WTC11 (cell line): ENCODE data around the gene DAPK1. TPM values are rescaled to one million over a fixed set of nuclear protein-coding genes. Genes with fewer than 3 reads are reported as not detected.

Source experiments
- ATAC-seq: fragments of 200-7000 bp; cut with Tn5 transposase; 2 replicates; pipeline ENCODE4 v1.10.0; 2021; ENCODE audit warnings: mild to moderate bottlenecking, moderate library complexity
- CTCF ChIA-PET: fragments of 300-600 bp; sonication (Branson Sonifier 250); formaldehyde crosslinking; loops from one replicate; lab custom pipeline; 2021; ENCODE audit warnings: antibody characterized with exemption; lab: Charles Lee
- POLR2A ChIA-PET: fragments of 350-600 bp; sonication (Branson Sonifier 250); formaldehyde crosslinking; loops from one replicate; lab custom pipeline; 2021; ENCODE audit warnings: antibody characterized with exemption; lab: Charles Lee
- DNase-seq: peaks from one replicate; pipeline ENCODE4 v3.0.0; 2021; ENCODE audit warnings: low spot score
- H3K27ac Mint-ChIP-seq: 2 replicates; pipeline ENCODE4 v1.8.0; 2021; ENCODE audit warnings: mixed read lengths
- H3K27me3 Mint-ChIP-seq: 2 replicates; pipeline ENCODE4 v1.8.0; 2021; ENCODE audit warnings: low read depth, mild to moderate bottlenecking, moderate library complexity, mixed read lengths
- H3K36me3 Mint-ChIP-seq: 2 replicates; pipeline ENCODE4 v1.8.0; 2021; ENCODE audit warnings: mixed read lengths
- H3K4me1 Mint-ChIP-seq: 2 replicates; pipeline ENCODE4 v1.8.0; 2022; ENCODE audit warnings: mixed read lengths
- H3K4me3 Mint-ChIP-seq: 2 replicates; pipeline ENCODE4 v1.8.0; 2021; ENCODE audit warnings: mild to moderate bottlenecking, moderate library complexity, mixed read lengths
- H3K9me3 Mint-ChIP-seq: 2 replicates; pipeline ENCODE4 v1.8.0; 2021; ENCODE audit warnings: mixed read lengths
- ELF4 ChIP-seq: sonication (generic); formaldehyde crosslinking; IDR thresholded peaks from 2 replicates; pipeline ENCODE4 v1.8.1; 2022; ENCODE audit warnings: low read depth, mild to moderate bottlenecking, moderate library complexity, missing genetic modification reagents
- FOXK1 ChIP-seq: sonication (generic); formaldehyde crosslinking; IDR thresholded peaks from 2 replicates; pipeline ENCODE4 v1.8.0; 2022; ENCODE audit warnings: mild to moderate bottlenecking, moderate library complexity, missing genetic modification reagents
- HMGA2 ChIP-seq: fragments of 250-450 bp; sonication (Bioruptor Pico); IDR thresholded peaks from 2 replicates; pipeline ENCODE4 v1.4.0; 2021; ENCODE audit warnings: mild to moderate bottlenecking, moderate library complexity
- MXD4 ChIP-seq: fragments of 250-450 bp; sonication (Bioruptor Pico); IDR thresholded peaks from 2 replicates; pipeline ENCODE4 v1.8.0; 2021; ENCODE audit warnings: mild to moderate bottlenecking, moderate library complexity, borderline replicate concordance
- NFATC4 ChIP-seq: fragments of 250-450 bp; sonication (Bioruptor Pico); IDR thresholded peaks from 2 replicates; pipeline ENCODE4 v1.9.0; 2021; ENCODE audit warnings: mild to moderate bottlenecking
- TEAD4 ChIP-seq: sonication (generic); formaldehyde crosslinking; IDR thresholded peaks from 2 replicates; pipeline ENCODE4 v1.8.0; 2022; ENCODE audit warnings: mild to moderate bottlenecking, missing genetic modification reagents
- ZNF138 ChIP-seq: sonication (generic); formaldehyde crosslinking; conservative IDR thresholded peaks from 2 replicates; pipeline ENCODE4 v1.8.1; 2022; ENCODE audit warnings: mild to moderate bottlenecking, moderate library complexity, missing genetic modification reagents
- ZNF416 ChIP-seq: fragments of 250-450 bp; sonication (Bioruptor Pico); IDR thresholded peaks from 2 replicates; pipeline ENCODE4 v1.9.0; 2021; ENCODE audit warnings: mild to moderate bottlenecking, inconsistent platforms
- ZNF423 ChIP-seq: fragments of 250-450 bp; sonication (Bioruptor Pico); IDR thresholded peaks from 2 replicates; pipeline ENCODE4 v2.1.2; 2022; ENCODE audit warnings: mild to moderate bottlenecking, moderate library complexity
- ZNF671 ChIP-seq: fragments of 250-450 bp; sonication (Bioruptor Pico); IDR thresholded peaks from 2 replicates; pipeline ENCODE4 v1.8.0; 2021; ENCODE audit warnings: mild to moderate bottlenecking
- total RNA-seq: library from RNA; stranded (reverse); gene quantifications from 3 replicates; pipeline ENCODE4 v1.2.3, GENCODE V29; 2021
- TF ChIP-seq, protein P1 (sequence below): sonication (generic); formaldehyde crosslinking; IDR thresholded peaks from 2 replicates; pipeline ENCODE4 v1.8.0; 2023; ENCODE audit warnings: mild to moderate bottlenecking, missing genetic modification reagents
- TF ChIP-seq, protein P2 (sequence below): sonication (generic); formaldehyde crosslinking; IDR thresholded peaks from 2 replicates; pipeline ENCODE4 v1.8.1; 2023; ENCODE audit warnings: mild to moderate bottlenecking, missing genetic modification reagents, moderate library complexity
- TF ChIP-seq, protein P3 (sequence below): sonication (generic); formaldehyde crosslinking; IDR thresholded peaks from 2 replicates; pipeline ENCODE4 v1.8.1; 2022; ENCODE audit warnings: low read depth, missing genetic modification reagents, borderline replicate concordance
- TF ChIP-seq, protein P4 (sequence below): fragments of 250-450 bp; sonication (Bioruptor Pico); IDR thresholded peaks from 2 replicates; pipeline ENCODE4 v1.9.0; 2021; ENCODE audit warnings: mild to moderate bottlenecking, borderline replicate concordance
- TF ChIP-seq, protein P5 (sequence below): sonication (generic); formaldehyde crosslinking; IDR thresholded peaks from 2 replicates; pipeline ENCODE4 v1.8.0; 2023; ENCODE audit warnings: missing genetic modification reagents

DAPK1 gene
- total RNA-seq, 1 experiment from 2014 or later: 129 TPM

DNA sequence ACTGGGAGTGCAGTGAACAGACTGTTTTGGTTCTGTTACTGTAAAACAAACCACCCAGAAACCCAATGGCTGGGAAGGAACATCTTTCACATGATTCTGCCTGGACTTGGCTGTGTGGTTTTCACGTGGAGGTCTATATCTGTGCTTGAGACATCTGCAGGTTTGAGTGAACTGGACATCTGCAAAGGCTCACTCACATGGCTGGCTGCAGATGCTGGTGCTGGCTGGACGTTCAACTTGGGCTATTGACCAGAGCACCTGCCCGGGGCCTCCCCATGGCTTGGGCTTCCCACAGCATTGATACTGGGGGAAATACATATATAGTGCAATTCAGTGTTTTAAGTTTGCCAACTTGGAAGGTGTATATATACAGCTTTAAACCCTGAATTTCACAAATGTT lies 235.1 kb downstream of the DAPK1 start (continued):
- TF ChIP-seq ZNF416: no peak

DNA sequence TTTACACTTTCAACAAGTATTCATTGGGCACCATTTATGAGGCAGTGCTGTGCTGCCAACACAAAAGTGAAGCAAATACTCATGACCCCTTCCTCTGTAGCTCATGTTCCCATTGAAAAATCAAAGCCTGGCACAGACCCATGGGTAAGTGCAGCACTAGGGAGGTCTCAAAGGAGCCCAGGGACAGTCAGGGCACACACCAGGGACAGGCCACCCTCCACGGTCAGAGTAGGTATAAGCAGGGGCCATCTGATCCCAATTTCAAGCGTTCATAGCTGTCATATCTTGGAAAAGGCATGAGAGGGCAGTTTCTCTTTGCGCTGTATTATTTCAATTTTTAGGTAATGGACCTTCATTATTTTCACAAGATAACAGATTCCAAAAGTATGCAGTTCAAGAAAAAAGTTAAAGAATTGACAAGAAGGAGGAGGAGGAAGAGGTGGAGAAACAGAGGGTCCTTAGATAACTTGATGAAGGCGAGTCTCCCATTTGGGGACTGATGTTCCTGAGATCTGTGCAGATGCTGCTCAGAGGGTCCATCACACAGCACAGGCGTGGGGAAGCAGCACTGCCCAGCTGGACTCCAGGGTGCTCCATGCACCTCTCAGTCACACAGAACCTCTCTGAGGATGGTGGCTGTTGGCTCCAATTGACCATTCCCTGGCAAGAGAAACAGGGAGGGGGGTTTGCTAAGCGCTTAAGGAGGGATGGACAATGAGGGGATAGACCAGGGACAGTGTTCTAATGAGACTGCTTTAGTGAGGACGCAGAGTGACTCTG lies 235.8 kb downstream of the DAPK1 start:
- no peak for ATAC-seq

More for the DNA sequence above, 235.8 kb downstream of the DAPK1 start:
- Mint-ChIP-seq H3K36me3 (peaks cover 5% of the 10 kb centered on the region), H3K4me3 (no peak overlapping the region), H3K27me3 (no peaks in the 10 kb centered on the region), H3K27ac (no peak overlapping the region), H3K4me1 (0 out of 2 replicates have a peak, but pooled peaks cover 8% of the 10 kb centered on the region), H3K9me3 (peaks cover 9% of the 10 kb centered on the region)
- no peak for DNase-seq
- ChIA-PET CTCF (no interaction called here), POLR2A (no interaction called here)
- TF ChIP-seq HMGA2 (no peak), ZNF138 (CRISPR knock-in tag) (no peak), ELF4 (CRISPR knock-in tag) (no peak), TEAD4 (no peak), NFATC4 (no peak), ZNF671 (CRISPR knock-in tag) (no peak), FOXK1 (CRISPR knock-in tag) (no peak), ZNF423 (CRISPR knock-in tag) (no peak), MXD4 (CRISPR knock-in tag) (no peak)
- TF ChIP-seq, protein P1, sequence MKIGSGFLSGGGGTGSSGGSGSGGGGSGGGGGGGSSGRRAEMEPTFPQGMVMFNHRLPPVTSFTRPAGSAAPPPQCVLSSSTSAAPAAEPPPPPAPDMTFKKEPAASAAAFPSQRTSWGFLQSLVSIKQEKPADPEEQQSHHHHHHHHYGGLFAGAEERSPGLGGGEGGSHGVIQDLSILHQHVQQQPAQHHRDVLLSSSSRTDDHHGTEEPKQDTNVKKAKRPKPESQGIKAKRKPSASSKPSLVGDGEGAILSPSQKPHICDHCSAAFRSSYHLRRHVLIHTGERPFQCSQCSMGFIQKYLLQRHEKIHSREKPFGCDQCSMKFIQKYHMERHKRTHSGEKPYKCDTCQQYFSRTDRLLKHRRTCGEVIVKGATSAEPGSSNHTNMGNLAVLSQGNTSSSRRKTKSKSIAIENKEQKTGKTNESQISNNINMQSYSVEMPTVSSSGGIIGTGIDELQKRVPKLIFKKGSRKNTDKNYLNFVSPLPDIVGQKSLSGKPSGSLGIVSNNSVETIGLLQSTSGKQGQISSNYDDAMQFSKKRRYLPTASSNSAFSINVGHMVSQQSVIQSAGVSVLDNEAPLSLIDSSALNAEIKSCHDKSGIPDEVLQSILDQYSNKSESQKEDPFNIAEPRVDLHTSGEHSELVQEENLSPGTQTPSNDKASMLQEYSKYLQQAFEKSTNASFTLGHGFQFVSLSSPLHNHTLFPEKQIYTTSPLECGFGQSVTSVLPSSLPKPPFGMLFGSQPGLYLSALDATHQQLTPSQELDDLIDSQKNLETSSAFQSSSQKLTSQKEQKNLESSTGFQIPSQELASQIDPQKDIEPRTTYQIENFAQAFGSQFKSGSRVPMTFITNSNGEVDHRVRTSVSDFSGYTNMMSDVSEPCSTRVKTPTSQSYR (CRISPR knock-in tag): no peak
- TF ChIP-seq, protein P2, sequence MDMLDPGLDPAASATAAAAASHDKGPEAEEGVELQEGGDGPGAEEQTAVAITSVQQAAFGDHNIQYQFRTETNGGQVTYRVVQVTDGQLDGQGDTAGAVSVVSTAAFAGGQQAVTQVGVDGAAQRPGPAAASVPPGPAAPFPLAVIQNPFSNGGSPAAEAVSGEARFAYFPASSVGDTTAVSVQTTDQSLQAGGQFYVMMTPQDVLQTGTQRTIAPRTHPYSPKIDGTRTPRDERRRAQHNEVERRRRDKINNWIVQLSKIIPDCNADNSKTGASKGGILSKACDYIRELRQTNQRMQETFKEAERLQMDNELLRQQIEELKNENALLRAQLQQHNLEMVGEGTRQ: no peak
- TF ChIP-seq, protein P3, sequence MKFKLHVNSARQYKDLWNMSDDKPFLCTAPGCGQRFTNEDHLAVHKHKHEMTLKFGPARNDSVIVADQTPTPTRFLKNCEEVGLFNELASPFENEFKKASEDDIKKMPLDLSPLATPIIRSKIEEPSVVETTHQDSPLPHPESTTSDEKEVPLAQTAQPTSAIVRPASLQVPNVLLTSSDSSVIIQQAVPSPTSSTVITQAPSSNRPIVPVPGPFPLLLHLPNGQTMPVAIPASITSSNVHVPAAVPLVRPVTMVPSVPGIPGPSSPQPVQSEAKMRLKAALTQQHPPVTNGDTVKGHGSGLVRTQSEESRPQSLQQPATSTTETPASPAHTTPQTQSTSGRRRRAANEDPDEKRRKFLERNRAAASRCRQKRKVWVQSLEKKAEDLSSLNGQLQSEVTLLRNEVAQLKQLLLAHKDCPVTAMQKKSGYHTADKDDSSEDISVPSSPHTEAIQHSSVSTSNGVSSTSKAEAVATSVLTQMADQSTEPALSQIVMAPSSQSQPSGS: no peak
- TF ChIP-seq, protein P4, sequence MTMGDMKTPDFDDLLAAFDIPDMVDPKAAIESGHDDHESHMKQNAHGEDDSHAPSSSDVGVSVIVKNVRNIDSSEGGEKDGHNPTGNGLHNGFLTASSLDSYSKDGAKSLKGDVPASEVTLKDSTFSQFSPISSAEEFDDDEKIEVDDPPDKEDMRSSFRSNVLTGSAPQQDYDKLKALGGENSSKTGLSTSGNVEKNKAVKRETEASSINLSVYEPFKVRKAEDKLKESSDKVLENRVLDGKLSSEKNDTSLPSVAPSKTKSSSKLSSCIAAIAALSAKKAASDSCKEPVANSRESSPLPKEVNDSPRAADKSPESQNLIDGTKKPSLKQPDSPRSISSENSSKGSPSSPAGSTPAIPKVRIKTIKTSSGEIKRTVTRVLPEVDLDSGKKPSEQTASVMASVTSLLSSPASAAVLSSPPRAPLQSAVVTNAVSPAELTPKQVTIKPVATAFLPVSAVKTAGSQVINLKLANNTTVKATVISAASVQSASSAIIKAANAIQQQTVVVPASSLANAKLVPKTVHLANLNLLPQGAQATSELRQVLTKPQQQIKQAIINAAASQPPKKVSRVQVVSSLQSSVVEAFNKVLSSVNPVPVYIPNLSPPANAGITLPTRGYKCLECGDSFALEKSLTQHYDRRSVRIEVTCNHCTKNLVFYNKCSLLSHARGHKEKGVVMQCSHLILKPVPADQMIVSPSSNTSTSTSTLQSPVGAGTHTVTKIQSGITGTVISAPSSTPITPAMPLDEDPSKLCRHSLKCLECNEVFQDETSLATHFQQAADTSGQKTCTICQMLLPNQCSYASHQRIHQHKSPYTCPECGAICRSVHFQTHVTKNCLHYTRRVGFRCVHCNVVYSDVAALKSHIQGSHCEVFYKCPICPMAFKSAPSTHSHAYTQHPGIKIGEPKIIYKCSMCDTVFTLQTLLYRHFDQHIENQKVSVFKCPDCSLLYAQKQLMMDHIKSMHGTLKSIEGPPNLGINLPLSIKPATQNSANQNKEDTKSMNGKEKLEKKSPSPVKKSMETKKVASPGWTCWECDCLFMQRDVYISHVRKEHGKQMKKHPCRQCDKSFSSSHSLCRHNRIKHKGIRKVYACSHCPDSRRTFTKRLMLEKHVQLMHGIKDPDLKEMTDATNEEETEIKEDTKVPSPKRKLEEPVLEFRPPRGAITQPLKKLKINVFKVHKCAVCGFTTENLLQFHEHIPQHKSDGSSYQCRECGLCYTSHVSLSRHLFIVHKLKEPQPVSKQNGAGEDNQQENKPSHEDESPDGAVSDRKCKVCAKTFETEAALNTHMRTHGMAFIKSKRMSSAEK (CRISPR knock-in tag): no peak
- TF ChIP-seq, protein P5, sequence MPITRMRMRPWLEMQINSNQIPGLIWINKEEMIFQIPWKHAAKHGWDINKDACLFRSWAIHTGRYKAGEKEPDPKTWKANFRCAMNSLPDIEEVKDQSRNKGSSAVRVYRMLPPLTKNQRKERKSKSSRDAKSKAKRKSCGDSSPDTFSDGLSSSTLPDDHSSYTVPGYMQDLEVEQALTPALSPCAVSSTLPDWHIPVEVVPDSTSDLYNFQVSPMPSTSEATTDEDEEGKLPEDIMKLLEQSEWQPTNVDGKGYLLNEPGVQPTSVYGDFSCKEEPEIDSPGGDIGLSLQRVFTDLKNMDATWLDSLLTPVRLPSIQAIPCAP (CRISPR knock-in tag): no peak
- TF ChIP-seq, all 79 proteins: peak for 0
